Spinal cord (tissue), 10 donors: ENCODE measurements around the gene SLC7A1. TPM values are rescaled to one million over a fixed set of nuclear protein-coding genes. Genes with fewer than 3 reads are reported as not detected.

ENCODE experiments used
- DNase-seq, 6 donors: peaks; one replicate each; pipeline versions ENCODE4 v3.0.0 to v3.0.0-alpha.2; 2013 to 2015; ENCODE audit warnings: low spot score in 6 of 6, low read depth in 4 of 6
- H3K27ac ChIP-seq: one replicate; pipeline ENCODE4 v1.5.1; 2013; ENCODE audit warnings: low read depth, low read length, control low read depth
- H3K27me3 ChIP-seq: one replicate; pipeline ENCODE4 v1.6.1; 2013; ENCODE audit warnings: low read length; ENCODE audit not compliant: control insufficient read depth, insufficient read depth
- H3K36me3 ChIP-seq: one replicate; pipeline ENCODE4 v1.6.1; 2013; ENCODE audit warnings: low read length; ENCODE audit not compliant: control insufficient read depth, insufficient read depth
- H3K4me1 ChIP-seq: one replicate; pipeline ENCODE4 v1.6.1; 2013; ENCODE audit warnings: low read length; ENCODE audit not compliant: control insufficient read depth, insufficient read depth
- H3K4me3 ChIP-seq: one replicate; pipeline ENCODE4 v1.5.1; 2013; ENCODE audit warnings: low read depth, low read length, control low read depth
- H3K9me3 ChIP-seq: one replicate; pipeline ENCODE4 v1.6.1; 2013; ENCODE audit warnings: low read length; ENCODE audit not compliant: control insufficient read depth, insufficient read depth
- WGBS: methylation state at CpG from one replicate; pipeline ENCODE4 v1.1.5; 2013; ENCODE audit warnings: missing lambda C conversion rate; ENCODE audit not compliant: insufficient coverage; 5-methylcytosine and 5-hydroxymethylcytosine counted together
- polyA plus RNA-seq, 2 donors: library from polyadenylated mRNA; unstranded; fragments of 120-200 nt; gene quantifications; one replicate each; pipeline ENCODE4 v1.2.1, GENCODE V29; 2013; ENCODE audit not compliant: insufficient read length in 2 of 2
- total RNA-seq, 2 donors: library from RNA; depleted of rRNA in 1 of 2; stranded (reverse); fragments of 120-200 nt in 1 of 2; fragments of >200 nt in 1 of 2; gene quantifications; one replicate each; pipeline versions ENCODE4 v1.2.3 to v1.2.4, GENCODE V29; 2013 to 2014
- donor health status: healthy.

SLC7A1 gene
- total and polyA plus RNA-seq, 4 donors: 25.7 to 57.5 (median 42.5) TPM

DNA sequence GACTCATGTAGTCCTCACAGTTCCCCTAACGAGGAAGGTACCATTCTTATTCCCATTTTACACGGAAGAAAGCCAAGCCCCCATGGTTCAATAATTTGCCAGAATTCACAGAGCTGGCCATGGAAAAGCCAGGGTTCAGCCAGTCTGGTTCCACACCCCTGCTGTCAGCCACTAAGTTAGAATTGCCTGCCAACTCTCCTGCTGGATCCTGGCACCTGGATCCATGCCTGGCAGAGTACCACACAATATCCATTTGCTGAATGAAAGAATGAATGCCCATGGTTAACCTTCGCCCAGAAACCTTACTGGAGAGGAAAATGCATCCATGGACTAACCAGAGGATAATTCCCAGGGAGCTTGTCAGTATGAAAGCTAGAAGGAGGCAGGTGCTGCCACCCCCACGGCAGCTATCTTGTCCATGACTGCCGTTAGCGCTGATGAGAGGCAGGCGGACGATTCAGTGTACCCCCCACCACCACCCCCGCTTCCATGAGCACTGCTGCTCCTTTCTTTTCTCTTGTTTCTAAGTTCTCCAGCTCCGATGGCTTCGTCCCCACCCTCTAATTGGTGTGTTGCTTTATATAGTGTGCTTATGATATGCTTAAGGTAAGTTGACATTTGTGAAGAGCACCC, 114.5 kb downstream of the SLC7A1 start:
- DNase-seq: peak in 2 of 6 donors; percentile 50 to 65
- H3K4me1 ChIP-seq: peaks cover 25% of the 10 kb centered on the region
- no peak overlapping the region for H3K4me3 ChIP-seq
- peaks cover 5% of the 10 kb centered on the region for H3K36me3 ChIP-seq
- no peaks in the 10 kb centered on the region for H3K9me3 ChIP-seq
- 38% methylated on average over 3 of the region's 11 CpGs for WGBS
- H3K27ac ChIP-seq: no peak overlapping the region
- no peaks in the 10 kb centered on the region for H3K27me3 ChIP-seq

DNA sequence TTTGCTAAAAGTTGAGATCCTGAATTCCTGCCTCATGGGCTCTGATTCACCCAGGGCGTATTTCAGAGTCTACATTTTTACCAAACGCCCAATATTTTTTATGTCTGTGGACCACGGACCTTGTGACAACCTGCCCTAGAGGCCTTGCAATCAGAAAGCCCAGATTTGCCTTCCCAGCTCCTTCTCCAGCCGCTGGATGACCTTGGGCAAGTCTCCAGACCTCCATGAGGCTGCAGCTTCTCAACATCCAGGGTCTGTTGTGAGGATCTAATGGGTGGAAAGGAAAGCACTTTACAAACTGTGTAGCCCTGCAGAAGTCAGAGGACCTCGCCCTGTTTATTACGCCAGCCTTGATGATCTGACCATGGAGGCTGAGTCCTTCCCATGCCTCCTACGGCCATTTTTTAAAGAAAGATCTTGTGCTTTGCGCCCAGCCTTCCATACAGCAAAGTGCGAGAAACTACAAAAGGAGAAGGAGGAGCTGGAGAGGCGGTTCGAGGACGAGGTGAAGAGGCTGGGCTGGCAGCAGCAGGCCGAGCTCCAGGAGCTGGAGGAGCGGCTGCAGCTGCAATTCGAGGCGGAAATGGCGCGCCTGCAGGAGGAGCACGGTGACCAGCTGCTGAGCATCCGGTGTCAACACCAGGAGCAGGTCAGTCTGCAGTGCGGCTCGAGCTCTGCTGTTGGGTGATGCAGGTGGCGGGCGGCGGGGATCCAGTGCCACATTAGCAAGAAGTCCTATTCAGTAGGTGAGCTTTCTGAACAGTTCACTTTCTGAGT, 115.6 kb downstream of the SLC7A1 start:
- DNase-seq: no peak
- H3K27ac ChIP-seq: no peak overlapping the region
- H3K36me3 ChIP-seq: peaks cover 5% of the 10 kb centered on the region
- no peaks in the 10 kb centered on the region for H3K9me3 ChIP-seq
- 85% methylated on average over 22 of the region's 25 CpGs for WGBS
- no peaks in the 10 kb centered on the region for H3K27me3 ChIP-seq
- H3K4me3 ChIP-seq: no peak overlapping the region
- peaks cover 25% of the 10 kb centered on the region for H3K4me1 ChIP-seq

DNA sequence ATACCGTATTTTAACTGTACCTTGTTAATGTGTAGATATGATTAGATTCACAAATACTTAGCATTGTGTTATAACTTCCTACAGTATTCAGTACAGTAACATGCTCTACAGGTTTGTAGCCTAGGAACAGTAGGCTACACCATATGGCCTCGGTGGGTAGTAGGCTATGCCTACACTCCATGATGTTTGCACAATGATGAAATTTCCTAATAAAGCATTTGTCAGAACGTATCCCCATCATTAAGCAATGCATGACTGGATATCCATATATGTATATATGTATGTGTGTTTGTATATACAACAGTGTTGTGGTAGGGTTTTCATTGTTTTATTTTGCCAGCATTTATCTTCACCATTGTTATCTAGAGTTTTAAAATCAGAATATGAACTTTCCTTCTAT, 119.4 kb downstream of the SLC7A1 start:
- H3K36me3 ChIP-seq: peaks cover 5% of the 10 kb centered on the region
- H3K4me3 ChIP-seq: no peak overlapping the region
- H3K4me1 ChIP-seq: peaks cover 5% of the 10 kb centered on the region
- no peaks in the 10 kb centered on the region for H3K27me3 ChIP-seq
- no peak for DNase-seq
- no peak overlapping the region for H3K27ac ChIP-seq
- WGBS: no CpG with 5 or more reads among the region's 3 CpGs
- no peaks in the 10 kb centered on the region for H3K9me3 ChIP-seq

DNA sequence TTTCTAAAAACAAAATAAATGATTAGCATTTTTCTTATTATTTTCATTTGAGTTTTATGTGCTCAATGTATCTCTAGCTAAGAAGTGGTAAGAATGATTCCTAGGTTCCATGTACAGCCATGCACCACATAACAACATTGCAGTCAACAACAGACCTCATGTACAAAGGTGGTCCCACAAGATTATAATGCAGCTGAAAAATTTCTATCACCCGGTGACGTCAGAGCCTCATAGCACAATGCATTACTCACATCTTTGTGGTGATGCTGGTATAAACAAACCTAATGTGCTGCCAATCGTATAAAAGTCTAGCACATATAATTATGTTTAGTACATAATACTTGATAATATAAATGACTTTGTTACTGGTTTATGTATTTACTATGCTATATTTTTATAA, 120.5 kb downstream of the SLC7A1 start:
- no peak for DNase-seq
- Histone ChIP-seq H3K36me3 (peaks cover under 1% of the 10 kb centered on the region), H3K4me3 (no peak overlapping the region), H3K27me3 (no peaks in the 10 kb centered on the region), H3K4me1 (peaks cover under 1% of the 10 kb centered on the region), H3K27ac (no peak overlapping the region), H3K9me3 (no peaks in the 10 kb centered on the region)
- no CpG with 5 or more reads among the region's 3 CpGs for WGBS

DNA sequence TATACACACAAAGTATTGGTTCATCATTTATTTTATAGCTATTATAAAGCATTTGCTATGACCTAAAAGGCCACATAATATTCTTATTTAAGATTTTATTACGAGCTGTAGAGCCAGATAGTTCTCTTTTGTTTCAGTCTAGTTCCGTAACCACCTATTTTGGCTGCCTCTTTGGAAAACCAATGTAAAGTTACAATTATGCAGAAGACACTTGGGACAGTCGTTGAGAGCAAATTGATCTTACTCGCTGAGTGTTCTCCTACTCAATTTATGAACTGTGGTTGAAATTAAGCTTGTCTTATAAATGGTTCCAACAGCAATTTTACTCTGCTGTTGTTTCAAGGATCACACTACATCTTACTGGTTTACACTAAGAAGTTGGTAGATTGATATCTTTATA, 122.3 kb downstream of the SLC7A1 start:
- Histone ChIP-seq H3K27ac (no peak overlapping the region), H3K4me1 (no peaks in the 10 kb centered on the region), H3K9me3 (no peaks in the 10 kb centered on the region), H3K27me3 (no peaks in the 10 kb centered on the region), H3K36me3 (no peaks in the 10 kb centered on the region), H3K4me3 (no peak overlapping the region)
- 100% methylated on average over 1 of the region's 4 CpGs for WGBS
- peak in 1 of 6 donors; percentile 56 for DNase-seq

DNA sequence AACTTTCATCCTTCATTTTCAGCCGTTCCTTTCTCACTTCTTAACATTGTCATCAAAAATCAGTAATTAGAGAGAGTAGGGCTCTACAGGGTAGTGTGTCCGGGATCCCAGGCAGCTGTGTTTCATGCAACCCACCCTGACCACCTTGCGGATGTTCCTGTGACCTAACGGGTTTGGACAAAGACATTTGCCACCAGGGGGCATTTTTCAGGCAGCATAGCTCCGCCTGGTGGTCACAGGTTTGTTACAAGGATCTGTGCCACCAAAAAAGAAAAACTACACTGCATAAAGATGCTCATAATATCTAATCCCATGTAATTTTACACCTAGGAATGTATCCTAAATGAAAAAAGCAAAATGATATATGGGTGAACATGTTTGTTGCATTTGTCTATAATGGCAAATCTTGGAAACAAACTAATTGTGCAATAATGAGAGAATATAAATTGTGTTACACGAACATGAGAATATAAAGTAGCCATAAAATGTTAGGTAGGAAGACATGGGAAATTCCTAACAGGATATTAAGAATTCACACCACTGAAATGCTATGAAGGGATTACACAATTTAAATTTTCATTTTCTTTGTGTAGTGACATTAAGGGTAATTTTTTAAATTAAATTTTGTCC, 123.0 kb downstream of the SLC7A1 start:
- H3K4me3 ChIP-seq: no peak overlapping the region
- DNase-seq: peak in 1 of 6 donors; percentile 73
- no peak overlapping the region for H3K27ac ChIP-seq
- H3K4me1 ChIP-seq: no peaks in the 10 kb centered on the region
- no peaks in the 10 kb centered on the region for H3K36me3 ChIP-seq
- 60% methylated on average over 5 of the region's 6 CpGs for WGBS
- no peaks in the 10 kb centered on the region for H3K9me3 ChIP-seq
- H3K27me3 ChIP-seq: no peaks in the 10 kb centered on the region

DNA sequence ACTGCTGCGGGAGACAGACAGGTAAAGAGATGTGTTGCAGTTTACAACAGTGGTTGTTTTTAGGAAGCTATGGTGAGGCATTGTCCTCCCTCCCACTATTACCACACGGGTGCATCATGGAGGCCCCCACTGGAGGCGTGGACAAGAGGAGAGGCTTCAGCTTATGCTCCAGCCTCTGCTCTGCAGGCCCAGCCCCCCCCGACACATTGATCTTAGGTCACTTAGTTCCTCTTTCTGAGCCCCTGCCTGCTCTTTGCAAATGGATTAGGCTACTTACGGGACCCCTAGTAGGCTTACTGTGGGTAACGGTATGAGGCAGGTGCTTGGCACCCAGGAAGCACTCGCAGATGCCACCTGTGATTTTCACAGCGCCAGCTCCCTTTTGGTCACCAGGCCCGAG, 123.9 kb downstream of the SLC7A1 start:
- no peaks in the 10 kb centered on the region for H3K4me1 ChIP-seq
- H3K27ac ChIP-seq: no peak overlapping the region
- no peaks in the 10 kb centered on the region for H3K36me3 ChIP-seq
- H3K9me3 ChIP-seq: no peaks in the 10 kb centered on the region
- WGBS: 94% methylated on average over 7 of the region's 9 CpGs
- no peak overlapping the region for H3K4me3 ChIP-seq
- DNase-seq: no peak
- no peaks in the 10 kb centered on the region for H3K27me3 ChIP-seq

DNA sequence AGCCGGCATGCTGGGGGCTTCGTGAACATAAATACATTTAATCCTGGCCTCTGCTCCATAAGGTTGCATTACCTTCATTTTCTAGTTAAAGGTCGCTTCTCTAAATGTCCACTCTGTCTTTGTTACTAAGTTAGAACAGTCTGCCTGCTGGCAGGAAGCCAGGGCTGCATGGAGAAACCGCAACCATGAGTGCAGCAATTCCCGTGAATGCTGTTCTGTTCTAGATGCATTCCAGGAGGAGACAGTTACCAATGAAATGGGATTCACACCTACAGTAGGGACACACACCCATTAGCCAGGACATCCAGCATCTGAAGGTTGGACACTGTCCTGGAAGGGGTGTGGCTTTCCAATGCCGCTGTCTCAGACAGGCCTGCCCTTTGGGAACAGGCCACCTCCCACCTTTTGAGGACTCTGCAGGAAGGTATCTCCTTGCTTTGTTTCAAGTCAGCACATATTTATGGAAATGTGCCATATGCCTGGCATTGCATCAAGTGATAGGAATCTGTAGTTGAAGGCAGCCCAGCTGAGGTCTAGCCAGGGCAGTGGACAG, 129.7 kb downstream of the SLC7A1 start:
- DNase-seq: peak in 2 of 6 donors; percentile 37 to 69
- Histone ChIP-seq H3K27me3 (no peaks in the 10 kb centered on the region), H3K36me3 (no peaks in the 10 kb centered on the region), H3K9me3 (no peaks in the 10 kb centered on the region), H3K27ac (no peak overlapping the region), H3K4me3 (no peak overlapping the region), H3K4me1 (peaks cover 7% of the 10 kb centered on the region)
- WGBS: 37% methylated on average over 3 of the region's 6 CpGs

DNA sequence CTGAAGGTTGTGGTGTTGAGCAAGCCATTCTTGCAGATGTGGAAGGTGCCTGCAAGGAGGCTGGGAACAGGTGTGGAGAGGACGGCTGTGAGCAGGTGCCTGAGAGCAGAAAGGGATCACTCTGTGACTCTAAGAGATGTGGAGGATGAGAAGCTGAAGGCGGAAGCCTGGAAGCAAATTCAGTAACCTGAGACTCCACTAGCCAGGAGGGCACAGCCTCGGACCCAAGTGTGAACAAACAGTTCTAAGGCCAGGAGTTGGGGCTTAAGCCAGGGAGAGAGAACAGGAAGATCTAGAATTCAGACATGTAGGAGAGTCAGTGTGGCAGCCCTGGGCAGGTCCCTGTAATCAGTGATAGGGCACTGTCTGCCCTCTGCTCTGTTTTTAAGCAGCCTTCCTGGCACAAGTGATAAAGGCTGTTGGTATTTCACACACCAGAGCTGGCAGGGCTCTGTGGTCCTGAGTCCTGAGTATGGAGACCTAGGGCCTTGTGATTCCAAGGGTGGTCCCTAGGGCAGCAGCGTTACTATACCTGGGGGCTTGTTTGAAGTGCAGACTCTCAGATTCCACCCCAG, 131.3 kb downstream of the SLC7A1 start:
- Histone ChIP-seq H3K27ac (no peak overlapping the region), H3K4me1 (peaks cover 7% of the 10 kb centered on the region), H3K4me3 (no peak overlapping the region), H3K27me3 (no peaks in the 10 kb centered on the region), H3K9me3 (no peaks in the 10 kb centered on the region), H3K36me3 (no peaks in the 10 kb centered on the region)
- DNase-seq: no peak
- WGBS: 85% methylated on average over 4 of the region's 4 CpGs
